Testis (tissue), 2 donors: Measurements from ENCODE around the gene B4GALNT2.

ENCODE experiments used
- CTCF ChIP-seq, 3 experiments: fragments of 450-650 bp in 2 of 3; fragments of 200-600 bp in 1 of 3; sonication (generic) in 1 of 3; IDR thresholded peaks; one replicate each; pipeline ENCODE4 v1.5.1; 2016 to 2019; ENCODE audit warnings: antibody characterized with exemption in 3 of 3, mild to moderate bottlenecking in 2 of 3, moderate library complexity in 1 of 3
- POLR2A ChIP-seq: fragments of 450-650 bp; IDR thresholded peaks from one replicate; pipeline ENCODE4 v1.6.1; 2017; ENCODE audit warnings: antibody characterized with exemption, mild to moderate bottlenecking, moderate library complexity

GRCh38 chr17:49198211-49198610 lies 65.6 kb downstream of the B4GALNT2 start:
- TF ChIP-seq POLR2A (no peak), CTCF (IDR thresholded peaks at IDR 0.05) (no peak)
